Neutrophil (primary cell): ENCODE measurements around the gene ZNF653.
A peak's percentile ranks its signal among the peaks of the same experiment; 100 is the strongest.

Source experiments
- H3K27ac ChIP-seq: fragments of 200-600 bp; sonication (generic); 2 replicates; pipeline ENCODE4 v1.5.1; 2016; ENCODE audit warnings: mild to moderate bottlenecking, moderate library complexity
- H3K27me3 ChIP-seq: fragments of 200-600 bp; sonication (generic); 2 replicates; pipeline ENCODE4 v1.6.0; 2016; ENCODE audit warnings: mild to moderate bottlenecking
- H3K36me3 ChIP-seq: fragments of 200-600 bp; sonication (generic); 2 replicates; pipeline ENCODE4 v1.5.1; 2017
- H3K4me1 ChIP-seq, 2 experiments: fragments of 200-600 bp in 1 of 2; sonication (generic) in 1 of 2; 1 replicate in 1 of 2; 2 replicates in 1 of 2; pipeline versions ENCODE4 v1.5.1 to v1.6.1; 2013 to 2016; ENCODE audit warnings: low read depth in 1 of 2, low read length in 1 of 2, mild to moderate bottlenecking in 1 of 2, moderate library complexity in 1 of 2; ENCODE audit not compliant: control insufficient read depth in 1 of 2, insufficient read depth in 1 of 2
- H3K4me3 ChIP-seq, 2 experiments: fragments of 200-600 bp in 1 of 2; sonication (generic) in 1 of 2; 1 replicate in 1 of 2; 2 replicates in 1 of 2; pipeline ENCODE4 v1.5.1; 2013 to 2016; ENCODE audit warnings: low read depth in 1 of 2, low read length in 1 of 2, mild to moderate bottlenecking in 1 of 2, moderate library complexity in 1 of 2
- H3K9me3 ChIP-seq: fragments of 200-600 bp; sonication (generic); 2 replicates; pipeline ENCODE4 v1.5.1; 2016
- CTCF ChIP-seq: fragments of 200-600 bp; sonication (generic); IDR thresholded peaks from 2 replicates; pipeline ENCODE4 v1.5.1; 2016; ENCODE audit warnings: antibody characterized with exemption

The ZNF653 gene

GRCh38 chr19:11505504-11506100, at the start of gene ZNF653:
TSS of gene ZNF653 (minus strand) at chr19:11505839. CDS start at chr19:11505786, 53 bp downstream.
- no peak for TF ChIP-seq CTCF
- Histone ChIP-seq H3K4me3 (peak within 1 kb of the TSS; percentile 76 to 98), H3K27me3 (no peaks in the 10 kb centered on the region), H3K27ac (peak within 1 kb of the TSS; percentile 95), H3K9me3 (no peaks in the 10 kb centered on the region), H3K36me3 (no peaks in the 10 kb centered on the region), H3K4me1 (peaks cover 16 to 20% of the 10 kb centered on the region in 2 experiments)

DNA sequence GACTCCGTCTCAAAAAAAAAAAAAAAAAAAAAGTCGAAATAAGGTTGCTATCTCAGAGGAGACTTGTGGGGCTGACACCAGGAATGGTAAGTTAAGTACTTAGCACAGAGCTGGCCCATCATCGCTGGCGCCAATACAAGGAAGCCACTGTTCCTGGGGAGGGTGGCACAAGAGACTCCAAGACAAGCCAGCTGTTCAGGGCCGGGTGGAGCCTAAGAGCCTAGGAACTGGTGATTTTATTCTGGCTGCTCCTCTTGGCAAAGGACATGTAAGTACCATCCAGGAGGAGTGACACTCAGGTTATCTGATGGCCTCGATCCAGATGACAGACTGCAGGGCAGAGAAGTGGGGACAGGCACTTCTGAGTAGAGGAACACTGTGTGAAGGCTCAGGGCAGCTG, 49.6 kb upstream of the ZNF653 start:
- H3K36me3 ChIP-seq, result peaks cover 33% of the 10 kb centered on the region
- H3K4me3 ChIP-seq, result no peak overlapping the region
- H3K9me3 ChIP-seq, result no peaks in the 10 kb centered on the region
- peaks cover 20 to 21% of the 10 kb centered on the region in 2 experiments for H3K4me1 ChIP-seq
- no peak for TF ChIP-seq CTCF
- no peaks in the 10 kb centered on the region for H3K27me3 ChIP-seq
- H3K27ac ChIP-seq, result no peak overlapping the region

DNA sequence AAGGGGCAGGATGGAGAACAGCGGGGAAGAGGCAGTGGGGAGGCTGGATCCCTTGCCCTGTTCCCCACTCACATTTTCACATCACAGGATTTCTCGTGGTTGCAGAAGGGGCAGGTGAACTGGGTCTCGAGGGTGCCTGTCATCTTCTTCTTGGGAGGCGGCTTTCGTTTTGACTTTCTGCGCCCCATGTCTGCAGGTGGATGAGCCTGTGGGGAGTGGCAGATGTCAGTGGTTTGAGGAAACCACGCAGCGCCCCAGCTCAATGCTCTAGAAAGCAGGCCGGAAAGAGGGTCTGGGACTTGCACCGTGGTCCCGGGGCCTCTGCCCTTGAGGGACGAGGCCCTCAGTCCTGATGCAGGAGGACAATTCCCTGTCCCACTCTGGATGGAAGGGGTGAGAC, 48.5 kb upstream of the ZNF653 start:
- Histone ChIP-seq H3K4me1 (peaks cover 10 to 11% of the 10 kb centered on the region in 2 experiments), H3K4me3 (no peak overlapping the region), H3K27ac (no peak overlapping the region), H3K27me3 (no peaks in the 10 kb centered on the region), H3K36me3 (peaks cover 33% of the 10 kb centered on the region), H3K9me3 (no peaks in the 10 kb centered on the region)
- no peak for TF ChIP-seq CTCF

GRCh38 chr19:11552666-11553372, 47.2 kb upstream of the ZNF653 start:
- Histone ChIP-seq H3K4me1 (peaks cover 0 to under 1% of the 10 kb centered on the region in 2 experiments), H3K27me3 (no peaks in the 10 kb centered on the region), H3K4me3 (no peak overlapping the region), H3K27ac (no peak overlapping the region), H3K9me3 (no peaks in the 10 kb centered on the region), H3K36me3 (peaks cover 33% of the 10 kb centered on the region)
- TF ChIP-seq CTCF, result no peak

- no peak overlapping the region for H3K27ac ChIP-seq
- TF ChIP-seq CTCF, result no peak
- no peaks in the 10 kb centered on the region for H3K9me3 ChIP-seq
- no peak overlapping the region for H3K4me3 ChIP-seq
- peaks cover 33% of the 10 kb centered on the region for H3K36me3 ChIP-seq
- no peaks in the 10 kb centered on the region for H3K4me1 ChIP-seq
- H3K27me3 ChIP-seq, result no peaks in the 10 kb centered on the region
These were observed 46.1 kb upstream of the ZNF653 start for GRCh38 chr19:11551603-11552235.
